OCI-LY3 (cell line): ENCODE measurements around the gene MRPL10.
A peak's percentile ranks its signal among the peaks of the same experiment; 100 is the strongest.

Source experiments
- H2AFZ ChIP-seq: fragments of 200-600, 300-600 bp; shearing (Covaris generic); 2 replicates; pipeline ENCODE4 v1.6.0; 2014; ENCODE audit warnings: antibody characterized with exemption, low read depth, low read length
- H3K27ac ChIP-seq: fragments of 200-600, 300-600 bp; sonication (generic); 2 replicates; pipeline ENCODE4 v1.5.1; 2014; ENCODE audit warnings: mild to moderate bottlenecking, low read length, moderate library complexity, mixed read lengths
- H3K27me3 ChIP-seq: fragments of 200-600, 300-600 bp; sonication (generic); 2 replicates; pipeline ENCODE4 v1.6.1; 2014; ENCODE audit warnings: low read depth, low read length, mixed read lengths
- H3K36me3 ChIP-seq: fragments of 200-600, 300-600 bp; sonication (generic); replicated peaks from 2 replicates; pipeline ENCODE3; 2014; ENCODE audit warnings: low read depth, low read length, mixed read lengths
- H3K4me1 ChIP-seq: fragments of 300-600, 200-600 bp; sonication (generic); 2 replicates; pipeline ENCODE4 v1.6.1; 2014; ENCODE audit warnings: low read length, mixed read lengths
- H3K4me2 ChIP-seq: fragments of 200-600, 300-600 bp; sonication (generic); 2 replicates; pipeline ENCODE4 v1.6.1; 2014; ENCODE audit warnings: low read length, mixed read lengths
- H3K4me3 ChIP-seq: fragments of 300-600, 200-600 bp; sonication (generic); 2 replicates; pipeline ENCODE4 v1.5.1; 2014; ENCODE audit warnings: antibody characterized with exemption, mild to moderate bottlenecking, low read length, moderate library complexity
- H3K79me2 ChIP-seq: fragments of 300-600, 200-600 bp; shearing (Covaris generic); 2 replicates; pipeline ENCODE4 v1.6.1; 2014; ENCODE audit warnings: mild to moderate bottlenecking, low read length, mixed read lengths
- H3K9ac ChIP-seq: fragments of 300-600, 200-600 bp; shearing (Covaris generic); 2 replicates; pipeline ENCODE4 v1.6.0; 2014; ENCODE audit warnings: mild to moderate bottlenecking, low read length, moderate library complexity
- H3K9me3 ChIP-seq: fragments of 200-600, 300-600 bp; shearing (Covaris generic); 2 replicates; pipeline ENCODE4 v1.6.1; 2014; ENCODE audit warnings: low read length, mixed read lengths; ENCODE audit not compliant: insufficient read depth
- H4K20me1 ChIP-seq: fragments of 200-600, 300-600 bp; sonication (generic); 2 replicates; pipeline ENCODE4 v1.6.1; 2016; ENCODE audit warnings: low read length, mixed read lengths; ENCODE audit not compliant: insufficient read depth
- EZH2phosphoT487 ChIP-seq: fragments of 200-600 bp; shearing (Covaris generic); IDR thresholded peaks from 2 replicates; pipeline ENCODE4 v1.6.1; 2018; ENCODE audit warnings: antibody characterized with exemption, mixed run types, low read depth
- TF ChIP-seq, protein P1 (sequence below): fragments of 200-600, 300-600 bp; sonication (generic); IDR thresholded peaks from 2 replicates; pipeline ENCODE4 v1.5.1; 2014; ENCODE audit warnings: antibody characterized with exemption, low read length, low read depth

The MRPL10 gene

DNA sequence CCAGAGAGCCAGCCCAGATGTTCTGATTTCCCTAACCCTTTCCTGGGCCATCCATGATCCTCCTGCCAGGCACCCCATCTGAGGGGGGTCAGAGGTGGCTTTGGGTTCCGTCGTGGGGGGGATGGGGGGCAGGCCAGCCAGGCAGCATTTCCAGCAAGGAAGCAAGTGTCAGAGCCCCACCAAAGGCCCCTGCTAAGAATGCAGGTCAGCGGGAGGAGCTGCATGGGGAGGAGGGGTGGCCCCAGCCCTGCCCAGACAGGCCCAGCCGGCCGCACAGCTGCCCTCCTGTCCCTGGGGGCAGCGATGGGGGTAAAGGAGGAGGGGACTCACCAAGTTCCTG, 12.0 kb upstream of the MRPL10 start:
- H3K27ac ChIP-seq = peak overlapping the region; percentile 74
- no peaks in the 10 kb centered on the region for H4K20me1 ChIP-seq
- peak overlapping the region; percentile 72 for H3K4me2 ChIP-seq
- H3K9ac ChIP-seq = peak overlapping the region; percentile 61
- peaks cover 9% of the 10 kb centered on the region; the same call in 1 of the 2 replicates for H3K79me2 ChIP-seq
- H3K9me3 ChIP-seq = no peaks in the 10 kb centered on the region
- H3K4me3 ChIP-seq = peak overlapping the region; percentile 32; the same call in 1 of the 2 replicates
- H3K27me3 ChIP-seq = no peaks in the 10 kb centered on the region
- peaks cover 49% of the 10 kb centered on the region for H3K4me1 ChIP-seq
- peaks cover 6% of the 10 kb centered on the region for H3K36me3 ChIP-seq
- no peak for TF ChIP-seq EZH2phosphoT487
- TF ChIP-seq, protein P1, sequence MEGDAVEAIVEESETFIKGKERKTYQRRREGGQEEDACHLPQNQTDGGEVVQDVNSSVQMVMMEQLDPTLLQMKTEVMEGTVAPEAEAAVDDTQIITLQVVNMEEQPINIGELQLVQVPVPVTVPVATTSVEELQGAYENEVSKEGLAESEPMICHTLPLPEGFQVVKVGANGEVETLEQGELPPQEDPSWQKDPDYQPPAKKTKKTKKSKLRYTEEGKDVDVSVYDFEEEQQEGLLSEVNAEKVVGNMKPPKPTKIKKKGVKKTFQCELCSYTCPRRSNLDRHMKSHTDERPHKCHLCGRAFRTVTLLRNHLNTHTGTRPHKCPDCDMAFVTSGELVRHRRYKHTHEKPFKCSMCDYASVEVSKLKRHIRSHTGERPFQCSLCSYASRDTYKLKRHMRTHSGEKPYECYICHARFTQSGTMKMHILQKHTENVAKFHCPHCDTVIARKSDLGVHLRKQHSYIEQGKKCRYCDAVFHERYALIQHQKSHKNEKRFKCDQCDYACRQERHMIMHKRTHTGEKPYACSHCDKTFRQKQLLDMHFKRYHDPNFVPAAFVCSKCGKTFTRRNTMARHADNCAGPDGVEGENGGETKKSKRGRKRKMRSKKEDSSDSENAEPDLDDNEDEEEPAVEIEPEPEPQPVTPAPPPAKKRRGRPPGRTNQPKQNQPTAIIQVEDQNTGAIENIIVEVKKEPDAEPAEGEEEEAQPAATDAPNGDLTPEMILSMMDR = no peak
- no peak overlapping the region for H2AFZ ChIP-seq

DNA sequence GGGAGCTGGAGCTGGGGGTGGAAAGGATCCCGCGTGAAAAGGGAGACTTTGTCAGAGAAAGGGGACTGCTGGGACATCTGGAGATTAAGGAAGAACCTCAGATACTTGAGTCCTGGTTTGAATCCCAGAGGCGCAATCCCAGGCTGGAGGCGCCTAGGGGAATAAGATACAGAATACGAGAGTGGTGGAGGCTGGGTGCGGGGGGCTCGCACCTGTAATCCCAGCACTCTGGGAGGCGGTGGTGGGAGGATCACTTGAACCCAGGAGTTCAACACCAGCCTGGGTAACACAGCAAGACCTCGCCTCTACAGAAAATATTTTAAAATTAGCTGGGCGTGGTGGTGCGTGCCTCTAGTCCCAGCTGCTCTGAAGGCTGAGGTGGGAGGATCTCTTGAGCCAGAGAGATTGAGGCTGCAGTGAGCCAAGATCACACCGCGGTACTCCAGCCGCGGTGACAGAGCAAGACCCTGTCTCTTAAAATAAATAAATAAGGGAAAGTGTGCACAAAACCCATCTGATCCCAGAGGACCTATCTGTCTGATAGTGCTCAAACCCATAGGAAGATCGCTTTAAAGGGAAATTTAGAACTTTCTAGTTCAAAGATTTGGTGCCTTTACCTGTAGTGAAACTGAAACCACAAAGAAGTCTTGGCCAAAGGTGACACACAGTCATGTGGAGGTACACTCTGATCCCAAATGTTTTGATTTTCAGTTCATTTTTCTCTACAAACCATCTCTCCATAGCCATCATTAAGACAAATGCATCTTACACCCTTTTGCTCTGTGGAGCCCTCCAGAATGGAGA, 10.3 kb upstream of the MRPL10 start:
- peak overlapping the region; percentile 85 for H3K4me2 ChIP-seq
- H3K27me3 ChIP-seq = no peaks in the 10 kb centered on the region
- no peak for TF ChIP-seq EZH2phosphoT487
- TF ChIP-seq, protein P1 = no peak
- H3K9me3 ChIP-seq = no peaks in the 10 kb centered on the region
- peak overlapping the region; percentile 50 for H3K27ac ChIP-seq
- peaks cover 49% of the 10 kb centered on the region for H3K4me1 ChIP-seq
- no peaks in the 10 kb centered on the region for H4K20me1 ChIP-seq
- peak overlapping the region; percentile 76 for H3K9ac ChIP-seq
- peaks cover 14% of the 10 kb centered on the region for H3K36me3 ChIP-seq
- peak overlapping the region; percentile 85 for H3K4me3 ChIP-seq
- H3K79me2 ChIP-seq = peaks cover 9% of the 10 kb centered on the region; the same call in 1 of the 2 replicates
- peak overlapping the region; percentile 8; the same call in 1 of the 2 replicates for H2AFZ ChIP-seq

DNA sequence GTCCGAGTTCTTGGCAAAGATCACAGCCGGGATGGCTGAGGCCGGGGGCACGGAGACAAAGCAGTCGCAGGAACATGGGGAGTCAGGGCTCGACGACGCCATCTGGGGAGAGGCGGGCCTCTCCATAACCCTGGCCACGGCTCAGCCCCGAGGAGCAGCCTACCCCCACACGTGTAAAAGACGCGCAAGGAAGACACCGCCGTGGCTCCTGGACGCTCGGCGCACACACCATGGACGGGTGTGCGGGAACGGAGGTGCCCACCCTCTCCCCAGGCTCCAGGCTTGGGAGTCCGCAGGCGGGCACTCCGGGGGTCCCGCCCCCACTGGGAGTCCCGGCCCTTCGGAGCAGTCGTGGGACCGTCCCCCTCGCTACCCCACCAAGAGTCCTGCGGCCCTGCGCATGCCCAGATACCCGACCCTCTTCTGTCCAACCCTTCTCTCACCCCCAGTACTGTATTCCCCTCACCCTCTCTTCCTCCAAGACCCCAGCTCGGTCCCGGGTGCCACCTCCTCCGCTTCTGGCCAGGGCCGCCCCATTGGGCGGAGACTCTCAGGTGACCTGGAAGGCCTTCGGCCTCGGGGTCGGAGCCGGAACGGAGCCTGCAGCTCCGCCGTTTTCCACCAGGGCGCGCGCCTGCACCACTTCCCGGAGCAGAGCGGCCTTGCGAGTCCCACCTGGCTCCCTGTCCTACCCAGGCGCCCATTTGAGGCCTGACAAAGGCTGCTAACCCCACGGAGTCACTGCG, 9.6 kb upstream of the MRPL10 start, which contains the start of gene SCRN2:
SCRN2 (minus strand) TSS at position 532 of the 746 bp plus-strand sequence; CDS start at position 102, 430 bp downstream.
- no peaks in the 10 kb centered on the region for H3K27me3 ChIP-seq
- peaks cover 49% of the 10 kb centered on the region for H3K4me1 ChIP-seq
- H3K36me3 ChIP-seq = peaks cover 17% of the 10 kb centered on the region
- peak within 1 kb of the TSS; percentile 85 for H3K4me2 ChIP-seq
- peak within 1 kb of the TSS; percentile 65 for H2AFZ ChIP-seq
- H3K9ac ChIP-seq = peak within 1 kb of the TSS; percentile 76
- no peaks in the 10 kb centered on the region for H3K9me3 ChIP-seq
- peaks cover 9% of the 10 kb centered on the region; the same call in 1 of the 2 replicates for H3K79me2 ChIP-seq
- H3K4me3 ChIP-seq = peak within 1 kb of the TSS; percentile 85
- no peaks in the 10 kb centered on the region for H4K20me1 ChIP-seq
- TF ChIP-seq, protein P1 = peak; percentile 94
- TF ChIP-seq EZH2phosphoT487 = no peak
- H3K27ac ChIP-seq = peak within 1 kb of the TSS; percentile 50
